Activated CD4-positive, alpha-beta T cell treated with anti-CD3 and anti-CD28 coated beads for 36 hours (primary cell): Measurements from ENCODE around the gene MSI1. TPM values are rescaled to one million over a fixed set of nuclear protein-coding genes. Genes with fewer than 3 reads are reported as not detected.
A peak's percentile ranks its signal among the peaks of the same experiment; 100 is the strongest.

Source experiments
- ATAC-seq: fragments of 200-7000 bp; cut with Tn5 transposase; one replicate; pipeline ENCODE4 v1.10.0; 2021; ENCODE audit warnings: mild to moderate bottlenecking, moderate library complexity
- CTCF ChIA-PET: fragments of 350-600 bp; sonication (Branson Sonifier 250); formaldehyde crosslinking; loops from one replicate; lab custom pipeline; 2021; ENCODE audit warnings: antibody characterized with exemption; lab: Charles Lee
- POLR2A ChIA-PET: fragments of 350-600 bp; sonication (Branson Sonifier 250); formaldehyde crosslinking; loops from one replicate; lab custom pipeline; 2021; ENCODE audit warnings: antibody characterized with exemption, inconsistent platforms; lab: Charles Lee
- DNase-seq: peaks from one replicate; pipeline ENCODE4 v3.0.0-alpha.2; 2020
- H3K27ac Mint-ChIP-seq: one replicate; pipeline ENCODE4 v1.8.0; 2021; ENCODE audit warnings: mixed read lengths
- H3K27me3 Mint-ChIP-seq: one replicate; pipeline ENCODE4 v1.8.0; 2021; ENCODE audit warnings: mixed read lengths
- H3K36me3 Mint-ChIP-seq: one replicate; pipeline ENCODE4 v1.8.0; 2021; ENCODE audit warnings: low read depth, mixed read lengths
- H3K4me1 Mint-ChIP-seq: one replicate; pipeline ENCODE4 v1.8.0; 2021; ENCODE audit warnings: mixed read lengths
- H3K4me3 Mint-ChIP-seq: one replicate; pipeline ENCODE4 v1.8.0; 2021; ENCODE audit warnings: mild to moderate bottlenecking, moderate library complexity, mixed read lengths
- H3K9me3 Mint-ChIP-seq: one replicate; pipeline ENCODE4 v1.8.0; 2021; ENCODE audit warnings: low read depth, mixed read lengths
- intact Hi-C, 2 experiments: fragments of 100-400 bp; cut with DNase I in 1 of 2; cut with micrococcal nuclease in 1 of 2; formaldehyde crosslinking; loops; one replicate each; pipeline versions ENCODE4 v1.14.2 to v1.15.1; 2022 to 2024; cut with DNase I, micrococcal nuclease
- total RNA-seq, 2 experiments: library from RNA; stranded (reverse); gene quantifications; one replicate each; pipeline ENCODE4 v1.2.3, GENCODE V29; 2021

MSI1 gene
- total RNA-seq, 2 experiments from 2014 or later, result 0.96 to 1.3 TPM

GRCh38 chr12:120399531-120399930 lies 30.6 kb upstream of the MSI1 start:
- CTCF ChIA-PET, result interaction anchor here (1.2 kb wide), 1 partner anchor 31 kb away, joined by 3 read pairs; no protein-coding TSS in a partner anchor
- peak; percentile 63 for ATAC-seq
- H3K27ac Mint-ChIP-seq, result no peak overlapping the region

GRCh38 chr12:120397824-120398540 lies 29.0 kb upstream of the MSI1 start:
- peaks cover 23% of the 10 kb centered on the region for H3K27me3 Mint-ChIP-seq
- DNase-seq, result no peak
- no peaks in the 10 kb centered on the region for H3K36me3 Mint-ChIP-seq
- intact Hi-C loops, result no loop called here
- ChIA-PET CTCF (no interaction called here), POLR2A (no interaction called here)
- ATAC-seq, result no peak
- peaks cover 3% of the 10 kb centered on the region for H3K9me3 Mint-ChIP-seq
- H3K4me3 Mint-ChIP-seq, result no peak overlapping the region
- H3K4me1 Mint-ChIP-seq, result peaks cover 4% of the 10 kb centered on the region
- no peak overlapping the region for H3K27ac Mint-ChIP-seq

More at GRCh38 chr12:120399531-120399930, 30.6 kb upstream of the MSI1 start:
- intact Hi-C loops, result no loop called here
- H3K4me1 Mint-ChIP-seq, result peaks cover 4% of the 10 kb centered on the region
- POLR2A ChIA-PET, result no interaction called here
- peak; percentile 41 for DNase-seq
- H3K36me3 Mint-ChIP-seq, result no peaks in the 10 kb centered on the region
- H3K9me3 Mint-ChIP-seq, result peaks cover 3% of the 10 kb centered on the region
- H3K27me3 Mint-ChIP-seq, result peaks cover 23% of the 10 kb centered on the region
- no peak overlapping the region for H3K4me3 Mint-ChIP-seq

- CTCF ChIA-PET, result interaction anchor here (0.6 to 1.4 kb wide), 2 partner anchors 166 to 624 kb away, joined by 3 to 4 read pairs; no protein-coding TSS in a partner anchor
- no peak for ATAC-seq
Observed at GRCh38 chr12:120394483-120395367, 25.8 kb upstream of the MSI1 start.

GRCh38 chr12:120390540-120391120 lies 21.7 kb upstream of the MSI1 start:
- Mint-ChIP-seq H3K27ac (no peak overlapping the region), H3K9me3 (no peaks in the 10 kb centered on the region), H3K4me3 (no peak overlapping the region), H3K4me1 (no peaks in the 10 kb centered on the region), H3K27me3 (peaks cover 32% of the 10 kb centered on the region), H3K36me3 (no peaks in the 10 kb centered on the region)
- CTCF ChIA-PET, result no interaction called here
- ATAC-seq, result no peak
- POLR2A ChIA-PET, result no interaction called here
- intact Hi-C loops, result no loop called here
- DNase-seq, result no peak

More at GRCh38 chr12:120394483-120395367, 25.8 kb upstream of the MSI1 start:
- DNase-seq, result no peak
- H3K4me3 Mint-ChIP-seq, result no peak overlapping the region
- H3K27ac Mint-ChIP-seq, result no peak overlapping the region
- intact Hi-C loops, result no loop called here
- POLR2A ChIA-PET, result interaction anchor here (0.6 kb wide), 2 partner anchors 356 to 560 kb away, joined by 4 to 10 read pairs; no protein-coding TSS in a partner anchor
- peaks cover 3% of the 10 kb centered on the region for H3K4me1 Mint-ChIP-seq
- peaks cover under 1% of the 10 kb centered on the region for H3K9me3 Mint-ChIP-seq
- no peaks in the 10 kb centered on the region for H3K36me3 Mint-ChIP-seq
- peaks cover 27% of the 10 kb centered on the region for H3K27me3 Mint-ChIP-seq

GRCh38 chr12:120388691-120389481 lies 19.9 kb upstream of the MSI1 start:
- POLR2A ChIA-PET, result no interaction called here
- H3K4me3 Mint-ChIP-seq, result no peak overlapping the region

GRCh38 chr12:120381752-120382419 lies 12.9 kb upstream of the MSI1 start:
- DNase-seq, result no peak
- peaks cover 24% of the 10 kb centered on the region for H3K27me3 Mint-ChIP-seq
- H3K9me3 Mint-ChIP-seq, result no peaks in the 10 kb centered on the region
- ChIA-PET POLR2A (interaction anchor here (0.6 kb wide), 1 partner anchor 158 kb away, joined by 3 read pairs; no protein-coding TSS in a partner anchor), CTCF (interaction anchor here (0.6 to 0.8 kb wide), 3 partner anchors 16 to 240 kb away, joined by 3 to 7 read pairs (median 3); no protein-coding TSS in a partner anchor)
- no peak overlapping the region for H3K4me3 Mint-ChIP-seq
- intact Hi-C loops, result no loop called here
- H3K4me1 Mint-ChIP-seq, result no peaks in the 10 kb centered on the region
- no peak for ATAC-seq
- H3K27ac Mint-ChIP-seq, result no peak overlapping the region
- H3K36me3 Mint-ChIP-seq, result no peaks in the 10 kb centered on the region

More at GRCh38 chr12:120388691-120389481, 19.9 kb upstream of the MSI1 start:
- Mint-ChIP-seq H3K27ac (no peak overlapping the region), H3K9me3 (no peaks in the 10 kb centered on the region), H3K36me3 (no peaks in the 10 kb centered on the region), H3K27me3 (peaks cover 29% of the 10 kb centered on the region), H3K4me1 (no peaks in the 10 kb centered on the region)
- intact Hi-C loops, result no loop called here
- ATAC-seq (no peak), DNase-seq (no peak)
- CTCF ChIA-PET, result interaction anchor here (1.6 kb wide), 1 partner anchor 32 kb away, joined by 3 read pairs; no protein-coding TSS in a partner anchor

- Mint-ChIP-seq H3K36me3 (no peaks in the 10 kb centered on the region), H3K27me3 (peaks cover 43% of the 10 kb centered on the region), H3K4me1 (no peaks in the 10 kb centered on the region), H3K27ac (no peak overlapping the region), H3K9me3 (no peaks in the 10 kb centered on the region), H3K4me3 (no peak overlapping the region)
- POLR2A ChIA-PET, result no interaction called here
- intact Hi-C loops, result no loop called here
- DNase-seq (no peak), ATAC-seq (no peak)
- CTCF ChIA-PET, result no interaction called here
Observed at GRCh38 chr12:120378036-120378435, 9.1 kb upstream of the MSI1 start.

GRCh38 chr12:120377611-120378010 lies 8.6 kb upstream of the MSI1 start:
- H3K36me3 Mint-ChIP-seq, result no peaks in the 10 kb centered on the region
- ChIA-PET CTCF (interaction anchor here (0.5 kb wide), 1 partner anchor 12 kb away, joined by 4 read pairs; no protein-coding TSS in a partner anchor), POLR2A (no interaction called here)
- no peak overlapping the region for H3K27ac Mint-ChIP-seq
- H3K9me3 Mint-ChIP-seq, result no peaks in the 10 kb centered on the region
- no peaks in the 10 kb centered on the region for H3K4me1 Mint-ChIP-seq
- intact Hi-C loops, result no loop called here
- no peak for ATAC-seq
- H3K27me3 Mint-ChIP-seq, result peaks cover 47% of the 10 kb centered on the region
- H3K4me3 Mint-ChIP-seq, result no peak overlapping the region
- DNase-seq, result no peak

- no peaks in the 10 kb centered on the region for H3K4me1 Mint-ChIP-seq
- peaks cover 46% of the 10 kb centered on the region for H3K27me3 Mint-ChIP-seq
- ChIA-PET CTCF (interaction anchor here (0.5 to 1.6 kb wide), 3 partner anchors 10 to 23 kb away, joined by 3 to 5 read pairs (median 4); no protein-coding TSS in a partner anchor), POLR2A (no interaction called here)
- no peak for ATAC-seq
- H3K27ac Mint-ChIP-seq, result no peak overlapping the region
- no peak overlapping the region for H3K4me3 Mint-ChIP-seq
- no peaks in the 10 kb centered on the region for H3K36me3 Mint-ChIP-seq
- DNase-seq, result no peak
- H3K9me3 Mint-ChIP-seq, result no peaks in the 10 kb centered on the region
- intact Hi-C loops, result no loop called here
Observed at GRCh38 chr12:120376934-120377572, 8.1 kb upstream of the MSI1 start.

- Mint-ChIP-seq H3K36me3 (no peaks in the 10 kb centered on the region), H3K4me1 (no peaks in the 10 kb centered on the region), H3K27me3 (peaks cover 48% of the 10 kb centered on the region), H3K4me3 (no peak overlapping the region), H3K27ac (no peak overlapping the region), H3K9me3 (no peaks in the 10 kb centered on the region)
- intact Hi-C loops, result no loop called here
- no peak for ATAC-seq
- POLR2A ChIA-PET, result no interaction called here
- CTCF ChIA-PET, result interaction anchor here (1.0 to 1.6 kb wide), 2 partner anchors 9 to 22 kb away, joined by 3 to 5 read pairs; no protein-coding TSS in a partner anchor
- no peak for DNase-seq
Observed at GRCh38 chr12:120376416-120376815, 7.5 kb upstream of the MSI1 start.
